GM21528 (cell line): ENCODE results near the gene CFAP100.

Source experiments
- ATAC-seq: cut with Tn5 transposase; IDR thresholded peaks from one replicate; pipeline ENCODE4 v1.9.1; 2021; ENCODE audit warnings: mild to moderate bottlenecking, moderate library complexity; ENCODE audit not compliant: unreplicated experiment, low FRiP score

Gene CFAP100

DNA sequence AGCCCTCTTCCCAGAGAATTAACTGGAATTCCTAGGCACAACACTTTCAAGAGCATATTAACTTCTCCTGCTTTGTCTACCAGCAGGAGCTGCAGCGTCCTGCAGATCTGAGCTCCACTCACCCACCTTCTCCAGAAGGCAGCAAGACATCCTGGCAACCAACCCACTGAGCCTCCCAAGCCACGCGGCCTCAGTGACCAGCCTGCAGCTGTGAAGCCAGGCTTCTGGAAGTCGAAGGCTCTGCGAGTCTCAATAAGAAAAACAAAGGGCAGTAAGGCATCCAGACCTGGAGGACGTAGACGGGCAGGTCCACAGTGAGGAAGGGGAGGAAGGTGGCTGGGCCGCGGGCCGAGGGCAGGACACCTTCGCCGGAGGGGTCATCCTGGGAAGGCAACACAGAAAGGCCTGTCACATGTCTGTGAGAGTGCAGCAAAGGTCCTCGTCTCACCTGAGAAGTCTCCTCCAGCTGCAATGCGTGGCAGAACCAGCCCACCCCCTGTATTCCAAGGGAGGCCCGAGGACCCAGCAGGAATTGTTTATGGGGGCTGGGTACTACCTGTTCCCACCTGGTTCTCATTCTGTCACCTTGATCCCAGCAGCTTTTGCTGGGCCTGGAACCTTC is 44.7 kb downstream of the CFAP100 start:
- ATAC-seq, result no peak

- no peak for ATAC-seq
Observed at GRCh38 chr3:126439968-126440708, 45.4 kb downstream of the CFAP100 start.

GRCh38 chr3:126440709-126440995 is 45.9 kb downstream of the CFAP100 start:
- no peak for ATAC-seq

DNA sequence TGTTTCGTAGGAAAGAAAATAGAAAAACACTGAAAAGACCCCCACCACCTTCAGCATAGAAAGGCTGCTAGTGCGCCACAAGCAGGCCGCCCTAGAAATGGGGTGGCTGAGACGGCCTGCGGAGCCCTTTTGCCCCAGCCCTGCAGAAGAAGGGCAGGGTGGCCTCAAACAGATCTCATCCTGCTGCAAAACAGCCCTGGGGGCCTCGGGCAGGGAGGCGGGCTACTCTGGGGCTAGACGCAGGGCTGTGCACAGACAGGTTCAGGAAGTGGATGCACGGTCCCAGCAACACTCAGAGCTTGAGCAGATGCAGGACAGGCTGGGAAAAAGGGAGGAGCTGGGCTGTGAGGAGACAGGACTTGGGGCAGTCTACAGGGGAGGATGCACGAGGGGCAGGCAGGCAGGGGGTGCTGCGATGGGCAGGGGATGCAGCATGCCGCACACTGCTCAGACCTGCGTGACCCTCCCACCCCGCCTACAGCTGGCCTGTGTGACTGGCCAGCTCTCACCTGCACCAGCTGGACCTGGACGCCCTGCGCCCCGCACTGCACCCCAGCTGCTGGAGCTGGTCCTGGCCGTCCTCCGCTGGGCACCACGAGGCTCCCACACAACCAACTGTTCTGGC is 46.7 kb downstream of the CFAP100 start:
- ATAC-seq, result no peak

- ATAC-seq, result no peak
Observed at GRCh38 chr3:126442094-126442855, 47.6 kb downstream of the CFAP100 start.

- no peak for ATAC-seq
Observed at GRCh38 chr3:126442856-126443242, 48.1 kb downstream of the CFAP100 start.

DNA sequence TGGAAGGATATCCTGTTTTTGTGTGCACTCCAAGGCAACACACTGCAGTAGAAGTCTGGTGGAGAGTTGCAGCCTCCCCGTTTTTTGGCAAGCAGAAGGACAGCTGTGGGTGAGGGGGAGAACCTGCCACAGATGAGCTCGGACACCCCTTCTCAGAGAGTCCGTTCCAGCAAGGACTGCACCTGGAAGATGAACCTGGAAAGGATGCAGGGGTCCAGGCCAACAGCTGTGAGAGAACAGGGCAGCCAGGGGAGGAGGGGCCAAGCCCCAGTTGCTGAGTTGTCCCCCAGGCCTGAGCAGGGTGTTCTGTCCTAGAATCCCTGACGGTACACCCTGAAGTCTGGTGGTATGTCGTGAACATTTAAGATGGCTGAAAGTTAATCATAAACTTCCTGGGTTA is 50.8 kb downstream of the CFAP100 start:
- ATAC-seq, result no peak

DNA sequence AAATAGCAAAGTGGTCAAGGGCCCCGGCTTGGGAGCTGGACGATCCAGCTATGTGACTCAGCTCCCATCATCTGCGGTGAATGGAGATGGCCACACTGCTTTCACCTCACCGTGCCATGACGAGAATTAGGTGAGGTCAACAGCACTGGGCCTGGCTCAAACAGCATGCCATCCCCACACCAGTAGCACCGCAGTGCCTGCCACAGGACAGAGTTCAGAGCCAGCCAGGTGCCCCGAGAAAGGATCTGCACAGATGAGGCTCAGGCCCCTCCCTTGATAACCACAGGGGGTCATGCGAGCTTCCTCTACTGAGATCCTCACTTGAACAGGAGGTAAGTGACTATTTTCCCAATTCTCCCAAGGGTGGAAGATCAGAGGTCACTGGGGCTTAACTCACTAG is 51.6 kb downstream of the CFAP100 start:
- no peak for ATAC-seq

DNA sequence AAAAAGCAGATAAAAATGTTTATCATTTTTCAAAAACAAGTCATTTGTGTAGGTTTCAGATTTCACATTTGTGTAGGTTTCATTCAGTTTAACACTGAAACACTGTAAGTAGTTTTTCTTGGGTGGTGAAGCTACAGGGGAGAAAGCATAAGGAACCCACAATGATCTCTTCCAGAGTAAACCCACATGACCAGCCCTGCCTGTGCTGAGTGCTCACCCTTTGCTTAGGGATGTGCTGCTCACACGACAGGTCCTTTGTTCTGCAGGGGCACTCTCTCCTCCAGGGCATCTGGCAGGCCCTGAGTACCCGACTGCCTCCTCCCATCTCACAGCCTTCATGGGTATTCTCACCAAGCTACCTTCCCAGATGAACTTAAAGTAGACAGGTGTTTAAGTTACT is 52.1 kb downstream of the CFAP100 start:
- no peak for ATAC-seq

DNA sequence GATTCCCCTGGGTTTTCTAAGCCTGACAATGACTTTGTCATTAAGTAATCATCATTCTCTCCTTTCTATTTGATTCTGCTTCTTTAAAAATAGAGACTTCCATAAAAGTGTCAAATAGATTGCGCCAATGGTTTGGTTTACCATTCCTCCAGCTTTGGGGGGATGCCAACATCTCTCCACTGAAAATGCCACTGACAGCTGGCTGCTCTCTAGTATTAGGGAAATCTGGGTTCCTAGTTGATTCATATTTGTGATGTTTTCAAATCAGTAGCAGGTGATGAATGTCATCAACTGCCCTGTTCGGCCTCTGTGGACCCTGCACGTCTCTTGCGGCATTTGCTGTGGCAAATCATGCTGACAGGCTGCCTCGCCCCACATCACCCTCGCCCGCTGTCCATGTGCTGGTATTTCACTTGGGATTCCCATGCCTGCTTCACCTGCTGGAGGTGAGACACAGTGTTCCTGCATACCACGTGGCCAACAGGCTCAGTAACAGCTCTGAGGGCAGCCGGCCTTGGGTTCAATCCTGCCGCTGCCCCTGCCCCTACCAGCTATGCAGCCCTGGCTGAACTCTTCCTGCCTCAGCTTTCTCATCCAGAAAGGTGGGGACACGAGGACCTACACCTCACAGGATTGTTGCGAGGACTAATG is 52.9 kb downstream of the CFAP100 start:
- no peak for ATAC-seq

DNA sequence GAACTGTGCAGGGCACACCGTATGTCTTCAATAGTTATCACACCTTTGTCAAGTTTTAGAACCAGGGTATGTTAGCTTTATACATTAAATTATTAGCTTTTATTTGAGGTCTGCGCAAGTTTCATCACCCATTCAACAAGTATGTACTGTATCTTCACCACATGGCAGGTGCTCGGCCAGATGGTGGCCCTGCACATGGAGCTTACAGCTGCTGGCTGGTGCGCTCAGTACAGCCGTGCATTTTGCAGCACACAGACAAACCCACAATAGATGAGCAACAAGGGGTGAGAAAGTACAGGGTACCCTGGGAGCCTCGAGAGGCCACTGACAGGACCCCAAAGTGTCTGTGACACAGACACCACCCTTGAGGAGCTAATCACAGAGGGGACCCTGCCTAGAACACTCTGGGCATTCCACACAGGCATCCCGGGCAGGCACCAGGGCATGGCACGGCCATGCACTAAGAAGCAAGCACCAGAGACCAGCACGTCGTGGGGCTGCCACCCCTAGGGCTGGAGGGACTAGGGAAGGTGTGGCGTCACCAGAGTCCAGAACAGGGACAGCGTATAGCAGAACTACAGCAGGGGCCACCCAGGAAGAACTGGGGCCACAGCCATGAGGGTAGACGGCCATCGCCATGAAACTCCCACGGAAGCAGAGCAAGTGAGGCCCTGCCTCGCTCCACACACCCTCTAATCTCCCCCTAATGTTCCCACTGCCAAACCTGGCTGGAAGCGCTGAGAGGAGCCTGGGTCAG is 53.6 kb downstream of the CFAP100 start:
- ATAC-seq, result no peak

DNA sequence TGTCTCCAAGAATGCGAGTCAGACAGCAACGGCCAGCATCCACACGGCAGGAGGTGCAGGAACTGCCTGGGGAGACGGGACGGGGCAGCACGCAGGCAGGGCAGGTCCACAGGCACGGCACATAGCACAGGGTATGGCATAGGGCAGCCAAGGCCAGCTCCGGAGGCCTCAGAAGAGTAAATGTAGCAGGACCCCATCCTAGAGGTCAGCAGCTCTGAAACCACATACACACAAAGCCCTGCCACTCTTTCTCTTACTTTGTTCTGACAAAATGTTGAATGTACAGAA is 54.1 kb downstream of the CFAP100 start:
- no peak for ATAC-seq

DNA sequence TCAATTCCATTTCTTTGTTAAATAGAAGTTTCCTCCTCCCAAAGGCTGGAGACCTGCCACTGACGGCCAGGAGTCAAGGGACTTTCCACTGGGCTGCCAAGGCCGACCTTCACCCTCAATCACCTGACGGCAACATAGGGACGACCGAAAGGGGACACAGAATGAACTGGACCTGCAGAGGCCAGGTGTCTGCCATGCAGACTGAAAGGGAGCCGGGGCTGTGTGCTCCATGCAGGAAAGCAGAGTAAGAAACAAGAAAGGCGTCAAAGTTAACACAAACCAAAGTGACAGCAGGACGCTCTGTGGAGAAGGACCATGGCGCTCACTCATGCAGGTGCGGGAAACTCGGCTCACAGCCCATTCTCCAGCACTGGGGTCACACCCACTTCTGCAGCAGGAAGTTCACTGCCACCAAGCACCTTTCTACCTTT is 54.9 kb downstream of the CFAP100 start:
- ATAC-seq, result no peak

DNA sequence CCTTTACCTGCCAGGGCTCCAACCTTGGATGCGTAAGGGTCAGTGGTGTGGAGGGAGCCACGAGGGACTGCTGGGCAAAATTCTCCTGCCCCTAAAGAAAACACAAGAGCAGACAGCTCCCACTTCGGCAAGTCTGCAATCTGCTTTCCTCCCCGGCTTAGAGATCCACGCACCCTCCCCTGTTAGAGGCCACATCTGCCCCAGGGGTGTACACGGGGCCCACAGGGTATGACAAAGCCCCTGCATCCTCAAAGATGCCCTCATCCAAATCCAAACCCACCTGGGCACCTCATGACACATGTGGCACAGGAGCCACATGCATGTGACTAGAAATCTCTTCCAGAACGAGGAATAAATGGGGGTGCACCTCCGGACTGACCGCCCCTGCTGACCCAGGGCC is 55.5 kb downstream of the CFAP100 start:
- no peak for ATAC-seq

GRCh38 chr3:126450744-126451143 is 56.0 kb downstream of the CFAP100 start:
- ATAC-seq, result no peak

GRCh38 chr3:126451511-126451910 is 56.8 kb downstream of the CFAP100 start:
- no peak for ATAC-seq

DNA sequence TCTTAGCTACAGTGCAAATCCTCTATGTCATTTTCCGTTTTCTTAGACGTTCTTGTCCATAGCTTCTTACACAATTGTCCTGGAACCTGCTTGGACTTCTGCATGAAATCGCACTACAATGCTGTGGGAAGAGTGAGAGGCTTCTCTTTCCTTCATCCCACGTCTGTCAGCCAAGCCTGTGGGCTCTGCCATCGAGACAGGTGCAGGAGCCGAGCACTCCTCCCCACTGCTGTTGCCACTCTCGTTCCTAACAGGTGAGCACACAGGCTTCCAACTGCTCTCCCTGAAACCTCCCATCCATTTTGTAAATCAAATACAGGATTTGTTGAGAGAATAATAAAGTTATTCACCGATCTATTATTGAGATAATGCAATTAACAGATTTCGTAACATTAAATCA is 57.5 kb downstream of the CFAP100 start:
- ATAC-seq, result no peak

DNA sequence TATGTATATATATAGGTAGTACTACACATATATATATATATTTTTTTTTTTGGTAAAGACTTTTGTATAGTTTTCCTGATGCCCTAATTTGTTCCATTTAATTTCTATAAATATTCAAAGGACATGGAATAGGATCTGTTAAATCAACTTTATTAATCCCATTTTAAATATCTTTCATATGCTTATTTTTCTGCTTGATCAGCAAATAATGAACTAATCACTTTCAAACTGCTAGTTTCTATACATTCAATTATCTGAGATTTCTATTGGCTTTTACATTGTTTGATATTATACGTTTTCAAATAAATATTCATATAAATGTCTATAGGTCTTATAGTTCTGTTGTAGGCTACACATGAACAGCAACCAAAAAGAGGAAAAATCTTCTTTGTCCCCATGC is 59.3 kb downstream of the CFAP100 start:
- no peak for ATAC-seq

DNA sequence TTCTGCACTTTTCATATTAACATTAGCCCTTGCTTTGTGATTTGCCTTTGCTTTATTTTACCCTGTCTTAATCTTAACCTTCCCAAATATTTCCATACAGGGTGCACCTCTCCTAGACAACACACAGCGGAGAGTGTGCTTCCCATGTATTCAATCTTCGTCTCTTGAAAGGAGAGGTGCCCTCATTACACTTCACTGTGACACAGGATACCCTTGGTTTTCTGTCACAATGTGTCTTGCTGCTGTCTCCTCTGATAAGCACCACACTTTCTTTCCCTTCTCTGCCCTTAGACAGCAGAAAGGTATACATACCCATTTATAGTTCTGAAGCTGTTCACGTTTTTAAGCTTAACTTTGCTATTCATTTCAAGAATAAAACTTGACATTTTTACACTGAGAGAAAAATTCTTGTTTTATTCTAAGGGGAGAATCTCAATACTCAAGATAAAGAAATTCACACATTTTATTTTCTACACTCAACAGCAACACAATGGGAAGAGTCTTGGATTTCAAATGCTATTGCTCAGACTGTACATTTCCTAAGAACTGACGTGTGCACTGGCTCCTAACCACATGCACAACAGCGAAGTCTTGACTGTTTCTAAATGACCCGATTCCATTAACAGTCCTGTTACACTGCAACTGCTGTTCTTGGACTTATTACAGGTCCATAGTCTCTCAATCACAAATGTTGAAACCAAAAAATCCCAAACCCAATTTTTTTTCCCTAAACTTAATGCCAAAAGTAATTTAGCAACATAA is 59.9 kb downstream of the CFAP100 start:
- no peak for ATAC-seq

- ATAC-seq, result no peak
Observed at GRCh38 chr3:126456211-126456610, 61.5 kb downstream of the CFAP100 start.
